Hepatocyte (in vitro differentiated cells): ENCODE measurements around the gene CEP135.

Experiments used
- CTCF ChIP-seq: fragments of 200-600 bp; sonication (generic); IDR thresholded peaks from 2 replicates; pipeline ENCODE4 v1.5.1; 2016; ENCODE audit warnings: antibody characterized with exemption, mild to moderate bottlenecking; ENCODE audit not compliant: poor library complexity
- EZH2 ChIP-seq: fragments of 200-600 bp; sonication (generic); IDR thresholded peaks from 2 replicates; pipeline ENCODE4 v1.6.1; 2016; ENCODE audit warnings: antibody characterized with exemption, mild to moderate bottlenecking, borderline replicate concordance
- EZH2phosphoT487 ChIP-seq: fragments of 200-600 bp; sonication (generic); IDR thresholded peaks from one replicate; pipeline ENCODE4 v1.6.1; 2018; ENCODE audit warnings: antibody characterized with exemption, mild to moderate bottlenecking, low read depth, moderate library complexity; ENCODE audit not compliant: unreplicated experiment, severe bottlenecking

GRCh38 chr4:55996646-55997045 lies 47.9 kb downstream of the CEP135 start:
- TF ChIP-seq CTCF = no peak
- TF ChIP-seq EZH2phosphoT487 = no peak
- no peak for TF ChIP-seq EZH2
